ENCODE measurements around the gene AJM1.
"Not testable (repeated sequence)": the region's sequence is repeated elsewhere in the genome, so short reads cannot be mapped to it uniquely, and the experiment has no call there.

The AJM1 gene

DNA sequence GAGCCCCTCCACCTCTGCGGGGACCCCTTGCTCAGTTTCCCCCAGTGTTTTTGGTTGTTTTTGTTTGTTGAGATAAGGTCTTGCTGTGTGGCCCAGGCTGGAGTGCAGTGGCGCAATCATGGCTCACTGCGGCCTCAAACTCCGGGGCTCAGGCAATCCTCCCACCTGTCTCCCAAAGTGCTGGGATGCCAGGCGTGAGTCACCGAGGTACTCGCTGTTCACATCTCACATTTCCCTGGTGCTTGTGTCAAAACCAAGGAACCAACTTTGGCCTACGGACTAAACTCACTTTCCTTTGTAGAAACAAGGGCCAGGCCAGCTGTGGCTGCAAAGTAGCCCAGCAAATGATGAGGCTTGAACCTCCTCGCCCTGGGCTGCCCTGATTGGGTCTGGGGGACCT, 9.7 kb upstream of the AJM1 start:
- no peak for DNase-seq

DNA sequence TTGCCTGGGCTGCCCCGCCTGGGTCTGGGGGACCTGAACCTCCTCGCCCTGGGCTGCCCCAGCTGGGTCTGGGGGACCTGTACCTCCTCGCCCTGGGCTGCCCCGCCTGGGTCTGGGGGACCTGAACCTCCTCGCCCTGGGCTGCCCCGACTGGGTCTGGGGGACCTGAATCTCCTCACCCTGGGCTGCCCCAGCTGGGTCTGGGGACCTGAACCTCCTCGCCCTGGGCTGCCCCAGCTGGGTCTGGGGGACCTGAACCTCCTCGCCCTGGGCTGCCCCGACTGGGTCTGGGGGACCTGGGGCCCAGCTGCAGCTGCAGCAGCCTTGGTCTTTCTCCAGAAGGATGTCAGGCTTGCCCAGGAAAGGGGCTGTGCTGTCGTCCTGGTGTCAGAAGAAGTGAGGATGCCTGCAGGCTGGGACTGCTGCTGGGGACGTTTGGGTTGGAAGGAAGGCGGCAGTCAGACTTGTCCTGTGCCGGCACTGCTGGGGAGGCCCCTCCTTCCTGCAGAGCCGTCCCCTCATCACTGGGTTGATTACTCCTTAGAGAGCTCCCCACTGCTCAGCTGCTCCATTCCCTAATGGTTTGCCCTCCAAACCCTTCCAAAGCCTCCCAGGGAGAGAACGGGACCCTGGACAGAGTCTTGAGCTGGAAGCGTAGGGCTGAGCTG, 8.8 kb upstream of the AJM1 start:
- not testable (repeated sequence) for DNase-seq

DNA sequence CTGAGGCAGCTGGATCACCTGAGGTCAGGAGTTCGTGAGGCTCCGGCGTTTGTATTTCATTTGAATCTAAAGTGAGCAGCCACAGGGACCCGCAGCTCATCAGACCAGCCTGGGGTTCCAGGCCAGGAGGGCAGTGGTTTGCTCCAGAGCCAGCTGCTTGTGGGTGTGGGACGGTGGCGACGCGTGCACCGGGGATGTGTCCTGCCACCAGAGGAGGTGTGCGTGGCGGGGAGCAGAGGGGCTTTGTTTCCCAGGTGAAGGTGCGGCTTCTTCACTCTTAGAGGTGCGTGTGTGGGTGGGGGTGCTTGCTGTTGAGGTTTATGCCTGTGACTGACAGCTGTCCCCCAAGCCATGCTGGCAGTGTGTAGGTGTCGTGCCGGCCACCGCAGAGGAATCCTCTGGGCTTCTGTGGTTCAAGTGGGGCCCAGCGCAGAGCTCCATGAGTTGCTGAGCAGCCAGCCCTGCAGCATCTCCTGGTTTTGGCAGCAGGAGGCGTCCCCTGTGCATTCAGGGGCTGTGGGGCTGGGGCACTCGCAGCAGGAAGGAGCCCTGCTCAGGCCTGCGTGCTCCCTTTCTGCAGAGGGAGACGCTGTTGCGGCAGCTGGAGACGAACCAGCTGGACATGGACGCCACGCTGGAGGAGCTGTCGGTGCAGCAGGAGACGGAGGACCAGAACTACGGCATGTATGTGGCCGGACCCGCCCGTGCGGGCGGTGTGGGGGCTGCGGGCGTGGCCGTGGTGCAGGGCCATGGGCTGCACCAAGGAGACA, 6.9 kb upstream of the AJM1 start:
- no peak for DNase-seq

DNA sequence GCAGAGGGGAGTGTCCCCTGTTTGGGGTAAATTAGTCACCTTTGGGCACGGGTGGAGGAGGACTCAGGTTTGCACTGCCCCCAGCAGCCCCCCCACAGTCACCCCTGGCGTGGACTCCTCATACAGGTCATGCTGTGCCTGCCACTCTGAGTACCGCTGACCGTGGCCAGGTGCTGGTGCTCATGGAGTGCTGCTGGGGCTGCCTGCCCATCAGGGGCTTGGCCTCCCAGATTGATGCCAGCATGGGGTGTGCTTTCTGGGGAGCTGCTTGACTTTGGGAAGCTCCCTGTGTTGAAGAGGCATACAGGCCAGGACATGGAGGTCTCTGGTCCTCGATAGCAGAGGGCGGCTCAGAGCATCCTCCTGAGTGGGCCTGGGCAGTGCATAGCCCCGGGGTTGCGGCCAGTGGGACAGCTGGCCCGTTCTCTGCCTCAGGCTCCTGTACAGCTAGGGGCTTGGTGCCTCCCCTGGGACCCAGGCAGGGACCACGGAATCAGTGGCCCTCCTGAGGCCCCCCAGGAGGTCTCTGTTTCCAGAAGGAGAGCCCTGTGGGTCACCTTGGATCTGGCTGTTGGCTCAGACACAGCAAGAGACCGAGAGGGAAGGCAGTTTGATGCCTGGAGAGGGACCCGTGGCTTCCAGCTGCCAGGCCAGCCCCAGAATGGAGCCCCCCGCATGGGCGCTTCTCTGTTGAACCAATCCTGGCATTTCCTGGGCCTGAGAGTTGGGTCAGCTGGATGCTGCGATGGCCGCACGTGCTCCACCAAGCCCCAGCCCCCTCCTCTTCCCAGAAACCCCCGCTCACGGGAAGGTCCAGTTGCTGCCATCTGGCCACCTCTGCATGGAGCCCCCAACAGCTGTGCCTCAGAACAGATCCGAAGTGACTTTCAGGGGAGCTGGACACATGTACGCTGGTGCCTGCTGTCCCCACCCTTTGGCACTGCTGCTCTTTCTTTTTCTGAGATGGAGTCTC, 6.1 kb upstream of the AJM1 start:
- DNase-seq = no peak

DNA sequence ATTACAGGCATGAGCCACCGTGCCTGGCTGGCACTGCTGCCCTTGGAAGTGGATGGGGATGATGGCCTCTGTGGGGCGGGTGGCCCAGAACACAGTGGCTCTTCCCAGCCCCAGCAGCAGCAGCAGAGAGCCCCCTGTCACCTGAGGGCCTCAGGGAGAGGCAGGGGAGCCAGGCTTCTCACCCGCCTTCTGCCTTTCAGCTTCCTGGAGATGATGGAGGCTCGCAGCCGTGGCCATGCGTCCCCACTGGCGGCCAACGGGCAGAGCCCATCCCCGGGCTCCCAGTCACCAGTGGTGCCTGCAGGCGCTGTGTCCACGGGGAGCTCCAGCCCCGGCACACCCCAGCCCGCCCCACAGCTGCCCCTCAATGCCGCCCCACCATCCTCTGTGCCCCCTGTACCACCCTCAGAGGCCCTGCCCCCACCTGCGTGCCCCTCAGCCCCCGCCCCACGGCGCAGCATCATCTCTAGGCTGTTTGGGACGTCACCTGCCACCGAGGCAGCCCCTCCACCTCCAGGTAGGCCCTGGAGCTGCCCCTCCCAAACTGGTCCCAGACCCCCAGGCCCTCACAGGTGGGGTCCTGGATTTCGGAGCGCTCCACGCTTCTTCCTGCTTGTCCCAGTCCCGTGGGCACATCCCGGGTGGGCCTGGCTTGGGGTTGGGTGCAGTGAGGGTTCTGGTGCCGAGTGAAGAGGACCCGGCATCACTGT, 5.0 kb upstream of the AJM1 start:
- no peak for DNase-seq

DNA sequence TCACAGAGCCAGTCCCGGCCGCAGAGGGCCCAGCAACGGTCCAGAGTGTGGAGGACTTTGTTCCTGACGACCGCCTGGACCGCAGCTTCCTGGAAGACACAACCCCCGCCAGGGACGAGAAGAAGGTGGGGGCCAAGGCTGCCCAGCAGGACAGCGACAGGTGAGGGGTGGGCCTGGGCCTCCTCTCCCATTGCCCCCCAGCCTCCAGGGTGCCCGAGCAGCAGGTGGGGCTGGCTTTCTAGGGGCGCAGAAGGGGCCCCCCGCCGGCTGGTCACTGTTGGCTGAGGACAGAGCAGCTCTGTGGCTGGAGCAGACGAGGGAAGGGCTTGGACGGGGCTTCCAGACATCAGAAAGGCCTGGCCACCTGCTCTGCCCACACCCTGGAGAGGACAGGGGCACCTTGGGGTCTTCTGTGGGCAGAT, 4.4 kb upstream of the AJM1 start:
- DNase-seq = not testable (repeated sequence)

DNA sequence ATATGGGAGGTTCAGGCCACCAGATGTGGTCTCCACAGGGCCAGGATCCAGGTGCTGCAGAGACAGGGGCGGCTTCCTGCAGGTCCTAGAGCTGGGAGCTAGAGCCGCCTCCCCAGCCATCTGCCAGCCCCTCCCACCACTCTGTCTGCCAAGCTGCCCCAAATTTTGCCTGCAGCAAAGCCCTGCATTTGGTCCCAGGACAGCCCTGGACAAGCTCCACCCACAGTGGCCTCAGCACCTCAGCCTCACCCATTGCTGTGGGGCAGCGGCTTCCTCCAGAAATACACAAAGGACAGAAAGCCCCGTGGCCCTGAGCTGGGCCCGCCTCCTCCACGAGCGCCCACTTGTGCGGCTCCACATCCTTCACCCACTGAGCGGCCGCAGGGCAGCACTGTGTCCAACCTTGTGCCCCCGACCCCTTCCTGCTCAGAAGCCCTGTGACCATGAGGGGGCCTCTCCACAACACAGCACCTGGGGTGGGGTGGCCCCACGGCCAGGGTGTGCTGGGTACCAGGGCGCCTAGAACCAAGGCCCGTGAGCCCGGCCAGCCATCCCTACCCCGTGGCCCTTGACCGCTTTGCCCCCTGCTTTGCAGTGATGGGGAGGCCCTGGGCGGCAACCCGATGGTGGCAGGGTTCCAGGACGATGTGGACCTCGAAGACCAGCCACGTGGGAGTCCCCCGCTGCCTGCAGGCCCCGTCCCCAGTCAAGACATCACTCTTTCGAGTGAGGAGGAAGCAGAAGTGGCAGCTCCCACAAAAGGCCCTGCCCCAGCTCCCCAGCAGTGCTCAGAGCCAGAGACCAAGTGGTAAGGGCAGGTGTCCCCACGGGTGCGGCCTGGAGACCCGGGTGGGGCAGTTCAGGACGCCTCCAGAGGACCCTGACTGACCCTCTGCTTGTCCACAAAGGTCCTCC, 3.7 kb upstream of the AJM1 start:
- no peak for DNase-seq

DNA sequence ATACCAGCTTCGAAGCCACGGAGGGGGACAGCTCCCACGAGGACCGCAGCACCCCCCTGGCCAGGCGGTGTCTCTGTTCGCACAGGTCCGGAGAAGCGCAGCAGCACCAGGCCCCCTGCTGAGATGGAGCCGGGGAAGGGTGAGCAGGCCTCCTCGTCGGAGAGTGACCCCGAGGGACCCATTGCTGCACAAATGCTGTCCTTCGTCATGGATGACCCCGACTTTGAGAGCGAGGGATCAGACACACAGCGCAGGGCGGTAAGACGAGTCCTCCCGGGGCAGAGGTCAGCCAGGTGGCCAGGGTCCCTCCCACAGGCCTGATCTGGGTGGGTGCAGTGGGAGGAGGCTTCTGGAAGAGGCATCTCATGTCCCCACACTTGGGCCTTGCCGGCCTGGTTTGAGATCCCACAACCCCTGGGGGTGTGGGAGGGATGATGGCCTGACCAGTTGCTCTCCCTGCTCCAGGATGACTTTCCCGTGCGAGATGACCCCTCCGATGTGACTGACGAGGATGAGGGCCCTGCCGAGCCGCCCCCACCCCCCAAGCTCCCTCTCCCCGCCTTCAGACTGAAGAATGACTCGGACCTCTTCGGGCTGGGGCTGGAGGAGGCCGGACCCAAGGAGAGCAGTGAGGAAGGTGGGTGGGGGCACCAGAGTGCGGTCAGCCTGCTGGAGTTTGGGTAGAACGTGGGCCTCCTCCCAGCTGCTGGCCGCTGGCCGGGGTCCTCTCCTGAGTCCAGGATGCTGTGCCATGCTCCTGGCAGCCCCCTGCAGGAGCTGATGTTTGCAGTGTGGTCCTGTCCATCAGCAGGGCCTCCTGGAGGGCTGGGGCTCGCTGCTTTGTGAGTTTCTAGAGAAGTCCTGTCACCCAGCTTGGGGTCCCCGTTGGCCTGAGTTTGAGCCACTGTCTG, 2.8 kb upstream of the AJM1 start:
- DNase-seq = no peak

DNA sequence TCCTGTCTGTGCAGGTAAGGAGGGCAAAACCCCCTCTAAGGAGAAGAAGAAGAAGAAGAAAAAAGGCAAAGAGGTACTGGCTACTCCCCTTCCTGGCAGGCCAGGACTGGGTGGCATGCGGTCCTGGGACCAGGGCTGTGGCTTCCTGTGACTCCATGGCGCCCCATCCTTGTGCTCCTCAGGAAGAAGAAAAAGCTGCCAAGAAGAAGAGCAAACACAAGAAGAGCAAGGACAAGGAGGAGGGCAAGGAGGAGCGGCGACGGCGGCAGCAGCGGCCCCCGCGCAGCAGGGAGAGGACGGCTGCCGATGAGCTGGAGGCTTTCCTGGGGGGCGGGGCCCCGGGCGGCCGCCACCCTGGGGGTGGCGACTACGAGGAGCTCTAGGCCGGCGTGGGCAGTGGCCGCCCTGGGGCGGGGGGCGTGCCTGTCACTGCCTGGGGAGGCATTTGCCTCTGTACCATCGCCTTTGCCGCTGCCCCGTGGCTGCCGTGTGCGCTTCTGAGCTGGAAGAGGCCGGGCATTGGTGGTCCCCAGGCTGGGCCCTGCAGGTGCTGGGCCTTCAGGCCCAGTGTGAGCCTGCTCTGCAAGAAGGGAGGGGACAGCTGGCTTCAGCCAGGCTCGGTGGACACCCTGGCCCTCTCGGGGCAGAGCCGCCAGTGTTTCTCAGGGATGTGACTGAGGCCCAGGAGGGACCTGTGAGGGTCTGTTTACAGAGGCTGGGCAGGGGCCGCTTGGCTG, 2.0 kb upstream of the AJM1 start:
- DNase-seq = no peak

DNA sequence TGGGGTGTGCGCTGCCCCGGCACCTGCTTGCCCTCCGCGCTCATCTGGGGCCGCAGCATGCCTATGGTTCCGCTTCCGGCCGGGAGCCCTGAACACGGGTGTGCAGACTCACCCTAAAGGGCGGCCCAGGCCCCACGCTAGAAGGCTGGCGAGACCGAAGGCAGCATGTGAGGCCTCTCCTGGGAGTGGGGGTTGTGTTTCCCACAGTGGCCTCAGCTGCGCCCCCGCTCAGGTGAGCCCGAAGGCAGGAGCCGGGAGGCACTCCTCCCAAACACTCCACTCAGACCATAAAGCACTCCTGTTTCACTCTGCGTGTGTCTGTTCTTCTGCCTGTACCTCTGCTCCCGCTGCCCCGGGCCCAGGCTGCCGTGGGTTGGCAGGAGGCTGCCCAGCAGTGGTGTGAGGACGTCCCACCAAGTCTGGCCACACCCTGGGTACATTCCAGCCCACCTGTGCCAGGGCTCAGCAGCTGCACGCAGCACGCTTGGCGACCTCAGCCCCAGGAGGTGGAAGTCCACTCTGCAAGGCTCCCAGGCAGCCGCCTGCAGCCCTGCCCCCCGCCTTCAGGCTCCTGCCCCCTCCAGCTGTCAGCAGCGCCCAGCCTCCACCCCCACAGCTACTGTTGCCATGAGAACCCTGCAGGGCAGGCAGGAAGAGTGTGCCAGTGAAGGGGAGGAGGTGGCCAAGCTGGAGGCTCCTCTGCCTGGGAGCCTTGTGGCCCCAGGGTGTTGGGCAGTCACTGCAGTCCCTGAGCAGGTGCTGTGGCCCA, 1.2 kb upstream of the AJM1 start:
- no peak for DNase-seq

DNA sequence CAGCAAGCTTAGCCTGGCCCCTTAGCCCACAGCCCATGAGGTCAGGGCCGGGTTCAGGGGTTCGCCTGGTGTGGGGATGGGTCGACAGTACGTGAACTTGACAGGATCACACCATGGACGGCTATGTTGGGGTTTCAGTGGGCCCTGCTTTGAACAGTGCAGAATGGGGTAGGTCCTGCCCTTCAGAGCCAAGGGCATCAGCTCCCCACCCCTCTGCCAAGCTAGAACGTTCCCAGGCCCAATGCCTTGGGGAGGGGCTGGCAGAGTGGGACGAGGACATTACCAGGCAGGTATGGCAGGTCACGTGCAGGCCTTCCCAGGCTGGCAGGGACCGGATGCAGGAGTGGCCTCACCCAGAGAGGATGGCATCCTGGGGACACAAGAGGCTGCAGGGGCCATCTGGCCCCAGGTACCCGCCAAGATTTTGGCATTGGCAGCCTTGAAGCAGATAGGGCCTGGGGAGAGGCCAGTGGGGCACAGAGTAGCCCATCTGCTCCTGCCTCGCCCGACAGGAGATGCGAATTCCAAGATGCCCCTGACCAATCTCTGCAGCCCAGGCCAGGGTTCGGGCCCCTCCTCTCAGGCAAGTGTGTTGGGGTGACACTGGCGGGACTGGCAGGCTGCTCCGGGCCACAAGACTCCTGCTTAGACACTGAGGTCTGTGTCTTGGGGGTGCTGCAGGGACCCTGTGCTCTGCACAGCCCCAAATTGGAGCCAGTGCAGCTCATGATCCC, 465 bp upstream of the AJM1 start:
- DNase-seq = not testable (repeated sequence)

DNA sequence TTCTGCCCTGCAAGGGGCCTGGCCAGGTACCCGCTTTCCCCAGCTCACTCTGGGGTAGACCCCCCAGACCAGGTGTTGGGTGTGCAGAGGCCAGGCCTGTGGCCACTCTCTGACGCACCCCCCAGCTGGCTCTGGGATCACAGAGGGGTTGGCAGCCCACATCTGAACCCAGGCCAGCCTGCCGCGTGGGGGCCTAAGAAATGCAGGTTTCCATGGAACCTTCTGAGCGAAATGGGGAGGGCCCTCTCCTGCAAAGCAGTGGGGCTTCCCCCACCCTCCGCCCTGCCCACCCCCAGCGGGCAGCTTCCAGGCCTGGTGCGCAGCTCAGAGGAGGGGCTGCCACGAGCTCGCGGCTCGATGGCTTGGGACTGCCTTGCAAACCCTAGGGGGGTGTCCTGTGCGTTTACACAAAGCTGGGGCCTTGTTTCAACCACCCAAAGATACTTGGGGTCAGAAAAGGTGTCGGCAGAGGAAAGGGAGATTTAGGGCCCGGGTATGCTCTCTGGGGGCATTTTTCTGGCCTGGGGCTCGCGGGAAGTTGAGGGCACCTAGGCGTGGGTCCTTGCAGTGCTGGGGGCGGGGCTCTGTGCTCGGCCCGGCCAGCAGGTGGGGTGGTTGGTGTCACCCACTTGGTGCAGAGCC, 1.0 kb downstream of the AJM1 start:
- not testable (repeated sequence) for DNase-seq

DNA sequence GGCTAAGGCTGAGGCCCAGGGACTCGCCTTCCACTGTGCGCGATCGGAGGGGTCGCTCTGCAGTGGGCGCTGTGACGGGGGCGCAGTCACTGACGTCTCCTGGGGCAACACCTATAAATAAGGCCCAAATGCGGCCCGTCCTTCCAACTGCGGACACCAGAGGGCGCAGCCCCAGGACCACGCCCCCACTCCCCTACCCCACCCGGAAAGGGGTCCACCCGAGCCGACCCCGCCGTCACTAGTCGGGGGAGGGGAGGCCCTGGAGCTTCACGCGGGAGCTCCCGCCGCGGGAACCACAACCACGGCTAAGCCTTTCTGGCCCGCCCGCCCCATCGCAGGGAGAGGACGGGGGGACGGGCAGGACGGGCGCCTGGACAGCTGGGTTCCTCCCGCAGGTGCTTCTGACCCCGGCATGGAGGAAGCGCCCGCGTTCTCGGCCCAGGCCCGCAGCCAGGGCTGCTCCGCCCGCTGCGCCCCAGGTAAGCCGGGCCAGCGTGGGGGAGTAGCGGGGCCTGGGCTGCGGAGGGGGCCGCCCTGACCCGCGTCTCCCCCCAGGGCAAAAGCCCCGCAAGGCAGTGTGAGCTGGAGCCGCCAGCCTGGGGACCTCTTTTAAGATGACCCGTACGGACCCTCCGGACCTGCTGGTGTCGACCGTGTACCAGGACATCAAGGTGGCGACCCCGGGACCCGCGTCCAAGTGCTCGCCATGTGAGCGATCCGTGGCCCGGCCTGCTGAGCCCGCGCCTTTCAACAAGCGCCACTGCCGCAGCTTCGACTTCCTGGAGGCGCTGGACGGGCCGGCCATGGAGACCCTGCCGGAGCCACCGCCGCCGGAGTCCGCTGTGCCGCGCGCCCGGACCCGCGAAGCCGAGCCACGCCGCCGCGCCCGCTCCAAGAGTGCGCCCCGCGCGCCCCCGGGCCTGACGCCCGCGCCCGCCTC, 1.8 kb downstream of the AJM1 start:
- DNase-seq = peak; percentile 65

DNA sequence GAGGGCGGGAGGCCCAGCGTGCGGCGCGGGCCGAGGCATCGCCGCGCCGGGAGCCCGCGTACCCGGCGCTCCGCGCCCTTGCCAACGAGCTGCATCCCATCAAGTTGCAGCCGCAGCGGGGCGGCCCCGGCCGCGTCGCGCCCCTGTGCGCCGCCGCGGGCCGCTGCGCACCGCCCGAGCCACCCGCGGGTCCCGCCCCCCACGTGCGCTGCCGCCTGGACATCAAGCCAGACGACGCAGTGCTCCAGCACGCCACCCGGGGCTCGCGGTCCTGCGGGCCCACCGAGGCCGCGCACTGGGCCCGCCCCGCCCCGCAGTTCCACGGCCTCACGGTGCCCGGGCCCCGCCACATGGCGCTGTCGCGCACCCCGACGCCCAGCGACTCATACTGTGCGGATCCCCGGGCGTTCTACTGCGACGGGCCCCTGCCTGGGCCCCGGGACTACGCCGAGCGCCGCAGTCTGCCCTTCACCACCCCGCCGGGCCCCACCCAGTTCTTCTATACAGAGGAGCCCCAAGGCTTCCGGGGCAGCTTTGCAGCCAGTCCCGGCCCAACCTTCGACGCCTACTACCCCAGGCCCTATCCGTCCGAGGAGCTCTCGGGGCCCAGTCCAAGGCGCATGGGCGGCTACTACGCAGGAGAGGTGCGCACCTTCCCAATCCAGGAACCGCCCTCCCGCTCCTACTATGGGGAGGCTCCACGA, 2.6 kb downstream of the AJM1 start:
- DNase-seq = no peak

DNA sequence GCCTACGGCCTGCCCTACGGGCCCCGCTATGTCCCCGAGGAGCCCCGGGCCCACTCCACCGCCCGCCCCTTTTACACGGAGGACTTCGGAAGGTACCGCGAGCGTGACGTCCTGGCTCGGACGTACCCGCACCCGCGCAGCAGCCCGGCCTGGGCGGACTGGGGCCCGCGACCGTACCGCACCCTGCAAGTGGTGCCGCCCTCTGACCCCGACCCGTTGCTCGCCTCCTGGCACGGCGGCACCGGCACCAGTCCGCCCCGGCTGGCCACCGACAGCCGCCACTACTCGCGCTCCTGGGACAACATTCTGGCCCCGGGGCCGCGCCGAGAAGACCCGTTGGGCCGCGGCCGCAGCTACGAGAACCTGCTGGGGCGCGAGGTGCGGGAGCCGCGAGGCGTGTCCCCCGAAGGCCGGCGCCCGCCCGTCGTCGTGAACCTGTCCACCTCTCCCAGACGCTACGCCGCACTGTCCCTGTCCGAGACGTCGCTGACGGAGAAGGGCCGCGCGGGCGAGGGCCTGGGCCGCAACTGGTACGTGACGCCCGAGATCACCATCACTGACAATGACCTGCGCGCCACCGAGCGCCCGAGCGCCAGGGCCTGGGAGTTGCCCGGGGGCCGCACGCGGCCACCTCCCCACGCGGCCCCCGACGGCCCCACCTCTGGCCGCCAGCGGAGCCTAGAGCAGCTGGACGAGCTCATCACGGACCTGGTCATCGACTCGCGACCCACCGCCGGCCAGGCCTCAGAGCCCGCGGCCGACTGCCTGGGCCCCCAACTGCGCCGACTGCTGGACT, 3.4 kb downstream of the AJM1 start:
- no peak for DNase-seq
